ENCODE results near the gene LRRC46.

The LRRC46 gene

DNA sequence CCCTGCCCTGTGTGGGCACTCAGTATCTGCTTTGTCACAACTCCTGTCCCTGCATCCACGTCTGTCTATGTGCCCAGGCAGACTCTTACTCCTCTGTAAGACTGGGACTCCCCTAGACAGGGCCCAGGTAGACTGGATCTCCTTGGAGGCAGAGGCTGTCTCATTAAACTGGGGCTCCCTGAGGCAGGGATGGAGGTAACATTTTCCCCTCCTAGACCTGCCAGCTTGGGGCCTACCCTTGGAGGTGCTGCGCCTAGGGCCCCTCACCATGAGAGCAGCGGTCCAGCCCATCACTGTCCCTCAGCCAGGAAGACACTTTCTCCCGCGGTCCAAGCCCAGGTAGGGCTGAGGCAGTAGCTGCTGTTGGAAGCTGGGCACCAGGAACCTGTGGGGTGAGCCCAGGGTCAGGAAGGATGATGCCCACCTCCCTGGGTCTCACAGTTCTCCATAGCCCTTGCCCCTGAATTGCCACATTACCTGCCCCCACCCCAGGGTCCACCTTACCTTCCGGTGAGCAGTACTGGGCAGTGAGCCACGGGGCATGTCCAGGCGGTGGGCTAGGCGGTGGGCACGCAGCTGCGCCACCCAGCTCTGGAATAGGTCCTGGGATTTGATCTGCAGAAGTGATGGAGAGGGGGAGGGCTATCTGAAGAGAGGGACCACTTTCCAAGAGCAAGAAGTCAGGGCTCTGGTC lies 13.3 kb upstream of the LRRC46 start:
- Histone ChIP-seq H3K27ac (no peak overlapping the region), H3K4me2 (no peak overlapping the region), H2AFZ (ENCODE audit: low read depth) (no peak overlapping the region), H3K27me3 (ENCODE audit: insufficient read depth, low read depth) (no peaks in the 10 kb centered on the region), H4K20me1 (ENCODE audit: insufficient read depth) (no peaks in the 10 kb centered on the region), H3K79me2 (ENCODE audit: insufficient read depth, low read depth) (no peaks in the 10 kb centered on the region), H3K4me3 (IDR thresholded peaks at IDR 0.05; ENCODE audit: insufficient read depth, low read depth, low read length) (no peak overlapping the region), H3K9ac (no peak overlapping the region), H3K4me1 (ENCODE audit: low read depth, poor library complexity, severe bottlenecking) (peaks cover 23% of the 10 kb centered on the region), H3K36me3 (ENCODE audit: insufficient read depth) (no peaks in the 10 kb centered on the region)
- TF ChIP-seq, protein P1, sequence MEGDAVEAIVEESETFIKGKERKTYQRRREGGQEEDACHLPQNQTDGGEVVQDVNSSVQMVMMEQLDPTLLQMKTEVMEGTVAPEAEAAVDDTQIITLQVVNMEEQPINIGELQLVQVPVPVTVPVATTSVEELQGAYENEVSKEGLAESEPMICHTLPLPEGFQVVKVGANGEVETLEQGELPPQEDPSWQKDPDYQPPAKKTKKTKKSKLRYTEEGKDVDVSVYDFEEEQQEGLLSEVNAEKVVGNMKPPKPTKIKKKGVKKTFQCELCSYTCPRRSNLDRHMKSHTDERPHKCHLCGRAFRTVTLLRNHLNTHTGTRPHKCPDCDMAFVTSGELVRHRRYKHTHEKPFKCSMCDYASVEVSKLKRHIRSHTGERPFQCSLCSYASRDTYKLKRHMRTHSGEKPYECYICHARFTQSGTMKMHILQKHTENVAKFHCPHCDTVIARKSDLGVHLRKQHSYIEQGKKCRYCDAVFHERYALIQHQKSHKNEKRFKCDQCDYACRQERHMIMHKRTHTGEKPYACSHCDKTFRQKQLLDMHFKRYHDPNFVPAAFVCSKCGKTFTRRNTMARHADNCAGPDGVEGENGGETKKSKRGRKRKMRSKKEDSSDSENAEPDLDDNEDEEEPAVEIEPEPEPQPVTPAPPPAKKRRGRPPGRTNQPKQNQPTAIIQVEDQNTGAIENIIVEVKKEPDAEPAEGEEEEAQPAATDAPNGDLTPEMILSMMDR (conservative IDR thresholded peaks at IDR 0.05; ENCODE audit: low read depth, low read length), result no peak

DNA sequence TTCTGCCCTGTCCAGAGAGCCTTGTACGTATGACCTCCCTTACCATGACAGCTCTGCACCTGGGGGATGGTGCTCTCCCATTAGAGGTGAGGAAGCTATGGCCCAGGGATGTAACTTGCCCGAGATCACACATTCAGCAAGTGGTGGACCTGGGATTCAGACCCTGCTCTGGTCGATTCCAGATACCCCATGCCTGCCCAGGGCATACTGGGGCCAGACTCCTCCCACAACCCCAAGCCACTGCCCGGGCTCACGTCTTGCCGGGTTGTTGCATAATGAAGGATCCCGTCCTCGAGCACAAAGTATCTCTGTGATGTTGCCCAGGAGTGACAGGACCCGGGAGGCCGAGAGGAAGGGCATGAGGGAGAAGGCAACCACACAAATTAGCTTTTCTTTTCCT lies 12.0 kb upstream of the LRRC46 start:
- no peak overlapping the region for H3K9ac ChIP-seq
- H4K20me1 ChIP-seq (ENCODE audit: insufficient read depth), result no peaks in the 10 kb centered on the region
- H3K4me2 ChIP-seq, result no peak overlapping the region
- no peaks in the 10 kb centered on the region for H3K36me3 ChIP-seq (ENCODE audit: insufficient read depth)
- H3K79me2 ChIP-seq (ENCODE audit: insufficient read depth, low read depth), result no peaks in the 10 kb centered on the region
- no peak overlapping the region for H3K4me3 ChIP-seq (IDR thresholded peaks at IDR 0.05; ENCODE audit: insufficient read depth, low read depth, low read length)
- H3K27ac ChIP-seq, result no peak overlapping the region
- H2AFZ ChIP-seq (ENCODE audit: low read depth), result no peak overlapping the region
- peaks cover 23% of the 10 kb centered on the region for H3K4me1 ChIP-seq (ENCODE audit: low read depth, poor library complexity, severe bottlenecking)
- H3K27me3 ChIP-seq (ENCODE audit: insufficient read depth, low read depth), result no peaks in the 10 kb centered on the region
- TF ChIP-seq, protein P1 (conservative IDR thresholded peaks at IDR 0.05; ENCODE audit: low read depth, low read length), result no peak

DNA sequence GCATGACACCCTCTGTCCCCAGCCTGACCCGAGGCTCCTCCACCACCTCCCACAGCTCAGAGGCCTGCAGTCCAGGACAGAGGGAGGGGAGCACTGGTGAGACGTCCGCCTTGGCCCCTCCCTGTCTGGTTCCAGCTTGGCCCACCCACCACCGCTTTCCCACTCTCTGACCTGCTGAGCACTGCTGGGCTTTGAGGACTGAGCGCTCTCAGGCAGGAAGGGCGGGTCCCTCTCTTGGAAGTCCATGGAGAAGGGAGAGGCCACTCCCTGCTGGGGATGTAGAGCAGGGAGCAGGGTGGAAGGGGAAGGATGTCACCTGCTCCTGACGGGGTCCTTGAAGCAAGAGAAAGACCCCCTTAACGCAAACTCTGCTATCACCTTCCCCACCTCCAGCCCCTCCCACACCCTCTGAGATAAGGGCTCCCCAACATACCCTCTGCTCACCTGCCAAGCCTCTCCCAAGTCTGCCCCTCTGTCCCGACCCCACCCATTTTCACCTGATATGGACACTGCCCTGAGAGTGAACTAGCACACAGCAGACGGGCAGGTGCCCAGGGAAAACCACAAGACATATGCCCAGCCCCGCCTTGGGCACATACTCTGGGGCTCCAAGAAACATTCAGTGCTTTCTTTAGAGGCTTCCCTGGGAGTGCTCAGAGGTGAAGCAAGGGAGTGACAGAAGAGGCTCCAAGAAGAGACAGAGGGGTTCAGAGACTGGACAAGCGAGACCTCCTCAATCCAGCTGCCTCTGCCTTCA lies 11.3 kb upstream of the LRRC46 start:
- Histone ChIP-seq H3K27ac (no peak overlapping the region), H3K27me3 (ENCODE audit: insufficient read depth, low read depth) (no peaks in the 10 kb centered on the region), H3K9ac (no peak overlapping the region), H3K36me3 (ENCODE audit: insufficient read depth) (no peaks in the 10 kb centered on the region), H3K4me2 (peak overlapping the region; percentile 72), H3K4me1 (ENCODE audit: low read depth, poor library complexity, severe bottlenecking) (peaks cover 23% of the 10 kb centered on the region), H3K79me2 (ENCODE audit: insufficient read depth, low read depth) (no peaks in the 10 kb centered on the region), H4K20me1 (ENCODE audit: insufficient read depth) (no peaks in the 10 kb centered on the region), H3K4me3 (IDR thresholded peaks at IDR 0.05; ENCODE audit: insufficient read depth, low read depth, low read length) (no peak overlapping the region), H2AFZ (ENCODE audit: low read depth) (no peak overlapping the region)
- TF ChIP-seq, protein P1 (conservative IDR thresholded peaks at IDR 0.05; ENCODE audit: low read depth, low read length), result no peak

DNA sequence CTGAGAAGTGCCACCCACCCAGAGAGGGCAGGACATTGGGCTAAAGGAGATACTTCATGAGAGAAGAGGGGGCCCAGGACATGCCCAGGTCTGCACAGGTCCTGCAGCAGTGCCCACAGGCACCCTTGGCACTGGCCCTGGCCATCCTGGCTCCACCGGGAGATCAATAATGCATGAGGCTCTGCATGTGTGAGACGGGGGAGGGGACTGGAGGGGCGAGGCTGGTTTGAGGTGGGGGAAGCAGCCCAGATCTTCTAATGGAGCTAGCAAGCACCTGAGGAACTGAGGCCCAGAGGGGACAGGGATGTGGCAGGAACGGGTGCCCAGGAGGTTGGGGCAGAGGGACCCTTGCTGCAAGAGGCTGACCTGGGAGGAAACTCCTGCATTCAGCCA lies 10.4 kb upstream of the LRRC46 start:
- Histone ChIP-seq H3K27me3 (ENCODE audit: insufficient read depth, low read depth) (no peaks in the 10 kb centered on the region), H3K4me1 (ENCODE audit: low read depth, poor library complexity, severe bottlenecking) (peaks cover 23% of the 10 kb centered on the region), H3K36me3 (ENCODE audit: insufficient read depth) (no peaks in the 10 kb centered on the region; the same call in 1 of the 2 replicates), H3K27ac (no peak overlapping the region), H3K4me3 (IDR thresholded peaks at IDR 0.05; ENCODE audit: insufficient read depth, low read depth, low read length) (no peak overlapping the region), H2AFZ (ENCODE audit: low read depth) (peak overlapping the region; percentile 62; the same call in 1 of the 2 replicates), H3K79me2 (ENCODE audit: insufficient read depth, low read depth) (no peaks in the 10 kb centered on the region), H4K20me1 (ENCODE audit: insufficient read depth) (no peaks in the 10 kb centered on the region), H3K9ac (peak overlapping the region; percentile 45; the same call in 1 of the 2 replicates), H3K4me2 (peak overlapping the region; percentile 72)
- TF ChIP-seq, protein P1 (conservative IDR thresholded peaks at IDR 0.05; ENCODE audit: low read depth, low read length), result no peak
